ENCODE measurements around the gene SLC28A2. TPM values are rescaled to one million over a fixed set of nuclear protein-coding genes. Genes with fewer than 3 reads are reported as not detected.
"Not testable (repeated sequence)": the region's sequence is repeated elsewhere in the genome, so short reads cannot be mapped to it uniquely, and the experiment has no call there.

SLC28A2 gene
- total RNA-seq, 1 donor from 2014 or later: not detected

- no peak overlapping the region for H3K27ac ChIP-seq
- no peaks in the 10 kb centered on the region for H3K4me1 ChIP-seq
- intact Hi-C loops (cut with DNase I): no loop called here
- no peaks in the 10 kb centered on the region for H3K9me3 ChIP-seq
- no peaks in the 10 kb centered on the region for H3K27me3 ChIP-seq
- H3K36me3 ChIP-seq: no peaks in the 10 kb centered on the region
- TF ChIP-seq CTCF (IDR thresholded peaks at IDR 0.05): no peak
- no peak for DNase-seq (ENCODE audit: low spot score in 2 of 2)
- no peak overlapping the region for H3K4me3 ChIP-seq
Observed at GRCh38 chr15:45285413-45285812, 33.4 kb downstream of the SLC28A2 start.

GRCh38 chr15:45287390-45287956 lies 35.4 kb downstream of the SLC28A2 start:
- no peak overlapping the region for H3K27ac ChIP-seq
- H3K27me3 ChIP-seq: no peaks in the 10 kb centered on the region
- no peak for DNase-seq (ENCODE audit: low spot score in 2 of 2)
- no peaks in the 10 kb centered on the region for H3K36me3 ChIP-seq
- no peaks in the 10 kb centered on the region for H3K4me1 ChIP-seq
- H3K9me3 ChIP-seq: no peaks in the 10 kb centered on the region
- intact Hi-C loops (cut with DNase I): no loop called here
- TF ChIP-seq CTCF (IDR thresholded peaks at IDR 0.05): no peak
- H3K4me3 ChIP-seq: no peak overlapping the region

- intact Hi-C loops (cut with DNase I): no loop called here
- Histone ChIP-seq H3K27ac (no peak overlapping the region), H3K9me3 (no peaks in the 10 kb centered on the region), H3K4me3 (no peak overlapping the region), H3K27me3 (no peaks in the 10 kb centered on the region), H3K36me3 (no peaks in the 10 kb centered on the region), H3K4me1 (no peaks in the 10 kb centered on the region)
- DNase-seq (ENCODE audit: low spot score in 2 of 2): no peak
- TF ChIP-seq CTCF (IDR thresholded peaks at IDR 0.05): no peak
Observed at GRCh38 chr15:45288947-45289346, 36.9 kb downstream of the SLC28A2 start.

GRCh38 chr15:45291822-45292582 lies 40.0 kb downstream of the SLC28A2 start:
- intact Hi-C loops (cut with DNase I): no loop called here
- Histone ChIP-seq H3K27me3 (no peaks in the 10 kb centered on the region), H3K36me3 (no peaks in the 10 kb centered on the region), H3K4me3 (no peak overlapping the region), H3K27ac (no peak overlapping the region), H3K9me3 (no peaks in the 10 kb centered on the region), H3K4me1 (no peaks in the 10 kb centered on the region)
- TF ChIP-seq CTCF (IDR thresholded peaks at IDR 0.05): no peak
- no peak for DNase-seq (ENCODE audit: low spot score in 2 of 2)

- H3K4me1 ChIP-seq; H3K27me3 ChIP-seq; H3K4me3 ChIP-seq; H3K9me3 ChIP-seq; DNase-seq (ENCODE audit: low spot score in 2 of 2); intact Hi-C loops (cut with DNase I); H3K36me3 ChIP-seq; H3K27ac ChIP-seq: not testable (repeated sequence)
Observed at GRCh38 chr15:45293326-45293725, 41.3 kb downstream of the SLC28A2 start.

GRCh38 chr15:45298964-45299378 lies 46.9 kb downstream of the SLC28A2 start:
- H3K4me1 ChIP-seq; H3K9me3 ChIP-seq; DNase-seq (ENCODE audit: low spot score in 2 of 2); H3K27me3 ChIP-seq; H3K36me3 ChIP-seq; intact Hi-C loops (cut with DNase I); H3K27ac ChIP-seq; H3K4me3 ChIP-seq: not testable (repeated sequence)
